B cell (primary cell): ENCODE results near the gene HSPB6. TPM values are rescaled to one million over a fixed set of nuclear protein-coding genes. Genes with fewer than 3 reads are reported as not detected.
"Not testable (repeated sequence)": the region's sequence is repeated elsewhere in the genome, so short reads cannot be mapped to it uniquely, and the experiment has no call there.

Source experiments
- ATAC-seq: fragments of 200-7000 bp; cut with Tn5 transposase; one replicate; pipeline ENCODE4 v1.10.0; 2021; ENCODE audit warnings: low read depth, mild to moderate bottlenecking, moderate number of reproducible peaks, moderate library complexity
- CTCF ChIA-PET: fragments of 350-600 bp; sonication (Branson Sonifier 250); formaldehyde crosslinking; loops from one replicate; lab custom pipeline; 2021; ENCODE audit warnings: antibody characterized with exemption, inconsistent platforms; lab: Charles Lee
- POLR2A ChIA-PET: fragments of 350-600 bp; sonication (Branson Sonifier 250); formaldehyde crosslinking; loops from one replicate; lab custom pipeline; 2021; ENCODE audit warnings: antibody characterized with exemption; lab: Charles Lee
- DNase-seq: peaks from one replicate; pipeline ENCODE4 v3.0.0; 2013
- H2AFZ ChIP-seq: 2 replicates; pipeline ENCODE4 v1.6.1; 2012; ENCODE audit warnings: mild to moderate bottlenecking, low read depth, low read length; ENCODE audit not compliant: insufficient read depth, poor library complexity, severe bottlenecking
- H3K27ac ChIP-seq, 2 donors: 1 replicate in 1 of 2; 2 replicates in 1 of 2; pipeline ENCODE4 v1.5.1; 2012 to 2013; ENCODE audit warnings: low read length in 2 of 2, mild to moderate bottlenecking in 2 of 2, moderate library complexity in 1 of 2
- H3K27me3 ChIP-seq, 4 experiments: fragments of 200-600 bp in 1 of 4; sonication (generic) in 1 of 4; replicated peaks in 1 of 4; 1 replicate in 2 of 4; 2 replicates in 2 of 4; pipeline versions ENCODE4 v1.6.1 to v1.7.0; 2013 to 2016; ENCODE audit warnings: low read length in 3 of 4, mild to moderate bottlenecking in 2 of 4, mixed read lengths in 1 of 4, moderate library complexity in 1 of 4; ENCODE audit not compliant: insufficient read depth in 4 of 4, control insufficient read depth in 3 of 4; ENCODE audit errors: control extremely low read depth in 1 of 4
- H3K36me3 ChIP-seq, 2 experiments: replicated peaks in 1 of 2; 1 replicate in 1 of 2; 2 replicates in 1 of 2; pipeline versions ENCODE4 v1.6.1 to v1.7.1; 2013; ENCODE audit warnings: low read length in 1 of 2; ENCODE audit not compliant: insufficient read depth in 2 of 2, control insufficient read depth in 1 of 2; ENCODE audit errors: control extremely low read depth in 1 of 2, extremely low read depth in 1 of 2
- H3K4me1 ChIP-seq, 2 donors: fragments of 200-600 bp in 1 of 2; sonication (generic) in 1 of 2; 1 replicate in 1 of 2; 2 replicates in 1 of 2; pipeline versions ENCODE4 v1.5.1 to v1.6.1; 2013 to 2017; ENCODE audit warnings: low read length in 2 of 2; ENCODE audit not compliant: control insufficient read depth in 2 of 2, insufficient read depth in 2 of 2
- H3K4me2 ChIP-seq: replicated peaks from 2 replicates; pipeline ENCODE3; 2012; ENCODE audit warnings: mild to moderate bottlenecking, low read depth, low read length; ENCODE audit not compliant: poor library complexity, severe bottlenecking
- H3K4me3 ChIP-seq, 5 experiments: fragments of 200-600 bp in 1 of 5; sonication (generic) in 1 of 5; 1 replicate in 3 of 5; 2 replicates in 2 of 5; pipeline versions ENCODE4 v1.5.1 to v1.7.0; 2011 to 2016; ENCODE audit warnings: low read length in 4 of 5, mild to moderate bottlenecking in 4 of 5, low read depth in 2 of 5, control low read depth in 1 of 5, moderate library complexity in 1 of 5; ENCODE audit not compliant: insufficient read depth in 1 of 5; ENCODE audit errors: control extremely low read depth in 1 of 5, extremely low read depth in 1 of 5
- H3K79me2 ChIP-seq: fragments of 200-600 bp; sonication (generic); one replicate; pipeline ENCODE4 v1.6.0; 2016; ENCODE audit warnings: low read length; ENCODE audit not compliant: control insufficient read depth, insufficient read depth
- H3K9ac ChIP-seq: fragments of 200-600 bp; sonication (generic); 2 replicates; pipeline ENCODE4 v1.6.1; 2017; ENCODE audit warnings: mild to moderate bottlenecking, low read length, moderate library complexity
- H3K9me3 ChIP-seq, 3 donors: one replicate each; pipeline versions ENCODE4 v1.6.1 to v1.7.1; 2013; ENCODE audit warnings: low read length in 2 of 3; ENCODE audit not compliant: control insufficient read depth in 2 of 3, insufficient read depth in 1 of 3; ENCODE audit errors: control extremely low read depth in 1 of 3
- H4K20me1 ChIP-seq: 2 replicates; pipeline ENCODE4 v1.6.0; 2012; ENCODE audit warnings: mild to moderate bottlenecking, low read length; ENCODE audit not compliant: insufficient read depth, control insufficient read depth, poor library complexity, severe bottlenecking
- H3K27ac Mint-ChIP-seq: one replicate; pipeline ENCODE4 v1.8.0; 2021; ENCODE audit warnings: mixed read lengths
- H3K27me3 Mint-ChIP-seq: one replicate; pipeline ENCODE4 v1.8.0; 2021; ENCODE audit warnings: mixed read lengths
- H3K4me1 Mint-ChIP-seq: one replicate; pipeline ENCODE4 v1.8.0; 2021; ENCODE audit warnings: mixed read lengths
- H3K4me3 Mint-ChIP-seq: one replicate; pipeline ENCODE4 v1.8.0; 2021; ENCODE audit warnings: mixed read lengths
- H3K9me3 Mint-ChIP-seq: one replicate; pipeline ENCODE4 v1.8.0; 2022; ENCODE audit warnings: mixed read lengths; ENCODE audit not compliant: insufficient read depth
- CTCF ChIP-seq: fragments of 200-600 bp; IDR thresholded peaks from one replicate; pipeline ENCODE4 v1.8.0; 2022; ENCODE audit warnings: antibody characterized with exemption, mild to moderate bottlenecking
- EZH2 ChIP-seq: IDR thresholded peaks from 2 replicates; pipeline ENCODE4 v1.6.1; 2012; ENCODE audit warnings: borderline replicate concordance, low read depth, mild to moderate bottlenecking, moderate library complexity, low read length; ENCODE audit not compliant: insufficient read depth, poor library complexity, severe bottlenecking
- WGBS: methylation state at CpG from one replicate; pipeline ENCODE4 v1.1.5; 2013; ENCODE audit warnings: missing lambda C conversion rate; ENCODE audit not compliant: insufficient coverage; 5-methylcytosine and 5-hydroxymethylcytosine counted together
- intact Hi-C: fragments of 100-400 bp; cut with micrococcal nuclease; formaldehyde crosslinking; loops from one replicate; pipeline ENCODE4 v1.10.0; 2022
- polyA plus RNA-seq: library from polyadenylated mRNA; depleted of rRNA; stranded (reverse); fragments of >200 nt; gene quantifications from 2 replicates; pipeline ENCODE4 v1.2.3, GENCODE V29; 2012
- total RNA-seq, 2 donors: library from RNA; stranded (reverse); fragments of 120-200 nt in 1 of 2; gene quantifications; 1 replicate in 1 of 2; 2 replicates in 1 of 2; pipeline versions ENCODE4 v1.2.3 to v1.2.4, GENCODE V29; 2013 to 2022

The HSPB6 gene
- total and polyA plus RNA-seq, 2 donors (not counting 1 experiment from before 2014, with no cell fraction given): not detected

- H3K4me1 Mint-ChIP-seq: peaks cover 5% of the 10 kb centered on the region
- no peak for TF ChIP-seq EZH2
- TF ChIP-seq CTCF: no peak
- ATAC-seq: no peak
- H3K4me3 ChIP-seq: no peak overlapping the region
- ChIA-PET CTCF (interaction anchor here (1.1 kb wide), 1 partner anchor 32 kb away, joined by 3 read pairs; no protein-coding TSS in a partner anchor), POLR2A (interaction anchor here (0.5 to 1.2 kb wide), 2 partner anchors 15 to 159 kb away, joined by 3 read pairs; no protein-coding TSS in a partner anchor)
- H3K4me3 Mint-ChIP-seq: no peak overlapping the region
- intact Hi-C loops: no loop called here
- no peaks in the 10 kb centered on the region for H3K9me3 ChIP-seq
- H3K27ac Mint-ChIP-seq: no peak overlapping the region
- WGBS: 96% methylated on average over 9 of the region's 23 CpGs
- DNase-seq: no peak
- no peaks in the 10 kb centered on the region for H3K27me3 ChIP-seq
- peaks cover 55% of the 10 kb centered on the region for H4K20me1 ChIP-seq
- H3K27me3 Mint-ChIP-seq: no peaks in the 10 kb centered on the region
- no peak overlapping the region for H3K4me2 ChIP-seq
- peaks cover 5 to 91% of the 10 kb centered on the region in 2 experiments for H3K36me3 ChIP-seq
- no peak overlapping the region for H3K27ac ChIP-seq
- no peaks in the 10 kb centered on the region for H3K9me3 Mint-ChIP-seq
- no peak overlapping the region for H2AFZ ChIP-seq
- H3K79me2 ChIP-seq: peaks cover 77% of the 10 kb centered on the region
- no peaks in the 10 kb centered on the region for H3K4me1 ChIP-seq
- H3K9ac ChIP-seq: no peak overlapping the region
Measured at GRCh38 chr19:35725216-35725861, 31.5 kb downstream of the HSPB6 start.

GRCh38 chr19:35724560-35724959, 32.3 kb downstream of the HSPB6 start:
- no peak for ATAC-seq
- Histone ChIP-seq H3K9ac (no peak overlapping the region), H3K27me3 (no peaks in the 10 kb centered on the region), H3K4me2 (no peak overlapping the region), H3K79me2 (peaks cover 79% of the 10 kb centered on the region), H2AFZ (no peak overlapping the region), H3K9me3 (no peaks in the 10 kb centered on the region), H4K20me1 (peaks cover 63% of the 10 kb centered on the region), H3K36me3 (peaks cover 5 to 91% of the 10 kb centered on the region in 2 experiments), H3K4me3 (no peak overlapping the region), H3K27ac (no peak overlapping the region), H3K4me1 (peaks cover 0 to 2% of the 10 kb centered on the region in 2 donors)
- Mint-ChIP-seq H3K27ac (no peak overlapping the region), H3K27me3 (no peaks in the 10 kb centered on the region), H3K4me1 (peaks cover 8% of the 10 kb centered on the region), H3K9me3 (no peaks in the 10 kb centered on the region), H3K4me3 (no peak overlapping the region)
- intact Hi-C loops: no loop called here
- ChIA-PET POLR2A (interaction anchor here (1.2 kb wide), 1 partner anchor 16 kb away, joined by 3 read pairs; no protein-coding TSS in a partner anchor), CTCF (interaction anchor here (1.1 kb wide), 1 partner anchor 31 kb away, joined by 3 read pairs; no protein-coding TSS in a partner anchor)
- no peak for TF ChIP-seq EZH2
- TF ChIP-seq CTCF: no peak
- 98% methylated on average over 10 of the region's 12 CpGs for WGBS
- DNase-seq: no peak

GRCh38 chr19:35724132-35724531, 32.7 kb downstream of the HSPB6 start:
- intact Hi-C loops, H3K4me3 Mint-ChIP-seq, H3K9ac ChIP-seq, H3K27me3 Mint-ChIP-seq, ATAC-seq, H3K4me3 ChIP-seq, H2AFZ ChIP-seq, H3K9me3 Mint-ChIP-seq, H3K27ac Mint-ChIP-seq, DNase-seq, H3K9me3 ChIP-seq, H3K27ac ChIP-seq, H3K4me2 ChIP-seq, H3K27me3 ChIP-seq, H3K4me1 ChIP-seq: not testable (repeated sequence)
- ChIA-PET POLR2A (interaction anchor here (1.2 kb wide), 1 partner anchor 16 kb away, joined by 3 read pairs; no protein-coding TSS in a partner anchor), CTCF (interaction anchor here (0.6 kb wide), 1 partner anchor 160 kb away, joined by 3 read pairs; no protein-coding TSS in a partner anchor)
- Histone ChIP-seq H3K36me3 (peaks cover 5 to 88% of the 10 kb centered on the region in 2 experiments), H3K79me2 (peaks cover 83% of the 10 kb centered on the region), H4K20me1 (peaks cover 68% of the 10 kb centered on the region)
- peaks cover 12% of the 10 kb centered on the region for H3K4me1 Mint-ChIP-seq
- WGBS: 96% methylated on average over 7 of the region's 7 CpGs
